Progenitor cell of endocrine pancreas (in vitro differentiated cells): ENCODE measurements around the gene UIMC1. TPM values are rescaled to one million over a fixed set of nuclear protein-coding genes. Genes with fewer than 3 reads are reported as not detected.
"Not testable (repeated sequence)": the region's sequence is repeated elsewhere in the genome, so short reads cannot be mapped to it uniquely, and the experiment has no call there.

Experiments used
- DNase-seq: peaks from one replicate; pipeline ENCODE4 v3.0.0; 2021; ENCODE audit warnings: low spot score; ENCODE audit not compliant: unreplicated experiment
- H3K27ac Mint-ChIP-seq: 2 replicates; pipeline ENCODE4 v1.8.0; 2021; ENCODE audit warnings: mild to moderate bottlenecking, moderate library complexity, mixed read lengths
- H3K27me3 Mint-ChIP-seq: 2 replicates; pipeline ENCODE4 v1.8.0; 2021; ENCODE audit warnings: mixed read lengths
- H3K36me3 Mint-ChIP-seq: 2 replicates; pipeline ENCODE4 v1.8.0; 2022; ENCODE audit warnings: mixed read lengths; ENCODE audit not compliant: insufficient read depth
- H3K4me1 Mint-ChIP-seq: 2 replicates; pipeline ENCODE4 v1.8.0; 2021; ENCODE audit warnings: low read depth, mixed read lengths
- H3K4me3 Mint-ChIP-seq: 2 replicates; pipeline ENCODE4 v1.8.0; 2021; ENCODE audit warnings: low read depth, mild to moderate bottlenecking, moderate library complexity, mixed read lengths
- H3K9me3 Mint-ChIP-seq: 2 replicates; pipeline ENCODE4 v1.8.0; 2021; ENCODE audit warnings: low read depth, mixed read lengths
- total RNA-seq: library from RNA; stranded (reverse); gene quantifications from 2 replicates; pipeline ENCODE4 v1.2.1, GENCODE V29; 2021
- TF ChIP-seq, protein P1 (sequence below): fragments of 200-600 bp; sonication (generic); IDR thresholded peaks from one replicate; pipeline ENCODE4 v1.5.0; 2021; ENCODE audit warnings: antibody characterized with exemption, mild to moderate bottlenecking; ENCODE audit not compliant: unreplicated experiment

The UIMC1 gene
- total RNA-seq, 1 donor from 2014 or later = 47.4 TPM

DNA sequence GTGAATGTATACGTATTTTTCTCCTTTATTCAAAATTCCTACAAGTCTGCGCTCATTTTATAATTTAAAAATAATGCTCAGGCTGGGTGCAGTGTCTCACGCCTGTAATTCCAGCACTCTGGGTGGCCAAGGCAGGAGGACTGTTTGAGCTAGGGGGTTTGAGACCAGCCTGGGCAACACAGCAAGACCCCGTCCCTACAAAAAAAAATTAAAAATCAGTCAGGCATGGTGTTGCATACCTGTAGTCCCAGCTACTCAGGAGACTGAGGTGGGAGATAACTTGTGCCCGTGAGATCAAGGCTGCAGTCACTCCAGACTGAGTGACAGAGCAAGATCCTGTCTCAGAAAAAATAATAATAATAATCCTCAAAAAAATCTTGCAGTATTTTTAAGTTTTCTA lies 7.8 kb downstream of the UIMC1 start:
- H3K36me3 Mint-ChIP-seq = peaks cover 27% of the 10 kb centered on the region
- no peak overlapping the region for H3K4me3 Mint-ChIP-seq
- H3K9me3 Mint-ChIP-seq = peaks cover 7% of the 10 kb centered on the region
- peaks cover 11% of the 10 kb centered on the region for H3K4me1 Mint-ChIP-seq
- no peaks in the 10 kb centered on the region for H3K27me3 Mint-ChIP-seq
- TF ChIP-seq, protein P1, sequence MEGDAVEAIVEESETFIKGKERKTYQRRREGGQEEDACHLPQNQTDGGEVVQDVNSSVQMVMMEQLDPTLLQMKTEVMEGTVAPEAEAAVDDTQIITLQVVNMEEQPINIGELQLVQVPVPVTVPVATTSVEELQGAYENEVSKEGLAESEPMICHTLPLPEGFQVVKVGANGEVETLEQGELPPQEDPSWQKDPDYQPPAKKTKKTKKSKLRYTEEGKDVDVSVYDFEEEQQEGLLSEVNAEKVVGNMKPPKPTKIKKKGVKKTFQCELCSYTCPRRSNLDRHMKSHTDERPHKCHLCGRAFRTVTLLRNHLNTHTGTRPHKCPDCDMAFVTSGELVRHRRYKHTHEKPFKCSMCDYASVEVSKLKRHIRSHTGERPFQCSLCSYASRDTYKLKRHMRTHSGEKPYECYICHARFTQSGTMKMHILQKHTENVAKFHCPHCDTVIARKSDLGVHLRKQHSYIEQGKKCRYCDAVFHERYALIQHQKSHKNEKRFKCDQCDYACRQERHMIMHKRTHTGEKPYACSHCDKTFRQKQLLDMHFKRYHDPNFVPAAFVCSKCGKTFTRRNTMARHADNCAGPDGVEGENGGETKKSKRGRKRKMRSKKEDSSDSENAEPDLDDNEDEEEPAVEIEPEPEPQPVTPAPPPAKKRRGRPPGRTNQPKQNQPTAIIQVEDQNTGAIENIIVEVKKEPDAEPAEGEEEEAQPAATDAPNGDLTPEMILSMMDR = no peak
- no peak for DNase-seq
- H3K27ac Mint-ChIP-seq = no peak overlapping the region

DNA sequence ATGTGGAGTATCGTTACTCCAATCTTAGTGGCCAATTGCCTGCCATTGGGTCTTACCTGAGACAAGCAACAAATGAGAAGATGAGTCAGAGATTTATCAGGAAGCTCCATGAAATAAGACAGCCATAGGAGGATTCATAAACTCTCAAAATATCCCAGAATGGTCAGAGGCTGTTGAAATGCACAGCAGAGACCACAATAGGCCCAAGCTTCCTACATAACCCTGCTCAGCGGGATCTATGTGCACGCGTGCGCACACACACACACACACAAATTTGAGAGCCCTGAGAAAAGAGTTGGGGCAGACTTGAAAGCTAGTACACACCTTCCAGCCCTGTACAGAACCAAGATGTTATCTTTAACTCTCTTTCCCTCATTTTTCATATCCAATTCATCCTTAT lies 9.8 kb downstream of the UIMC1 start:
- TF ChIP-seq, protein P1 = no peak
- H3K27ac Mint-ChIP-seq = peak overlapping the region; percentile 18
- peaks cover 7% of the 10 kb centered on the region for H3K9me3 Mint-ChIP-seq
- no peaks in the 10 kb centered on the region for H3K27me3 Mint-ChIP-seq
- no peak for DNase-seq
- H3K36me3 Mint-ChIP-seq = peaks cover 27% of the 10 kb centered on the region
- H3K4me1 Mint-ChIP-seq = peaks cover 11% of the 10 kb centered on the region
- H3K4me3 Mint-ChIP-seq = no peak overlapping the region

DNA sequence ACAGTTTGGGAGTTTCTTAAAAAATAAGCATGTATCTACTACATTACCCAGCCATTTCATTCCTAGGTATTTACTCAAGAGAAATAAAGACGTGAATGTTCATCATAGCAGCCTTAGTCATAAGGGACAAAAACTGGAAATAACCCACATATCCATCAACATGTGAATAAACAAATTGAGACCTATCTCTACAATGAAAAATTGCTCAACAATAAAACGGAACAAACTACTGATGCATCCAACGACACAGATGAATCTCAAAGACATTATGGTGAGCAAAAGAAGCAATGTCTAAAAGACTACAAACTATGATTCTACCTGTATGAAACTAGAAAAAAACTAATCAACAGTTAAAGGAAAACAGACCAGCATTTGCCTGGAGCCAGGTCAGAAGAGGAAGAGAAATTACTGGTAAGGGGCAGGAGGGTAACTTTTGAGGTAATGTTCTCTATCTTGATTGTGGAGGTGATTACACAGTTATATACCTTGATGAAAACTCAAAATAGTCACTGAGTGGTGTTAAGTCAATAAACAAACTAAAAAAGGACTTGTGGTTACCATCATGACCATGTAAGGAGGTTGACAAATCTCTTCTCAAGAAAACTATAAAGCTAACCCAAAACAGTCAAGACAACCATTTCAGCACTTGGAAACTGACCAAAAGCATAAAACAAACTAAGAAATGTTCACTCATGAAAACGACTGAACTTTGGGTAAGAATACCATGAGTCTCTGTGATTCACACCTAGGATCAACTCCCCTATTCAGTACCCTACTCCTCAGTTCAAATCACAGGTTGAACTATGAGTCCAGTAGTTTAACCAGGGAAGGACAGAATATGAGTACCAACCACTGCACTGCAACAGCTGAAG lies 10.4 kb downstream of the UIMC1 start:
- no peak for DNase-seq
- TF ChIP-seq, protein P1 = no peak
- peaks cover 7% of the 10 kb centered on the region for H3K9me3 Mint-ChIP-seq
- H3K27ac Mint-ChIP-seq = peak overlapping the region; percentile 18
- peaks cover 26% of the 10 kb centered on the region for H3K36me3 Mint-ChIP-seq
- H3K4me3 Mint-ChIP-seq = no peak overlapping the region
- H3K27me3 Mint-ChIP-seq = no peaks in the 10 kb centered on the region
- peaks cover 11% of the 10 kb centered on the region for H3K4me1 Mint-ChIP-seq

DNA sequence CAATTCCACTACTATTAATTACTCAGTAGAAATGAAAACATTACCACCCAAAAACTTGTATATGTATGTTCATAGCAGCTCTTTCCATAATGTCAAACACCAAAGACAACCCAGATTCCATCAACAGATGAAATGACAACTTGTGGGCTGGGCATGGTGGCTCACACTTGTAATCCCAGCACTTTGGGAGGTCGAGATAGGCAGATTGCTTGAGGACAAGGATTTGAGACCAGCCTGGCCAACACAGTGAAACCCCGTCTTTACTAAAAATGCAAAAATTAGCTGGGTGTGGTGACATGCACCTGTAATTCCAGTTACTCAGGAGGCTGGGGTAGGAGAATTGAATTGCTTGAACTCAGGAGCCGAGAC lies 11.5 kb downstream of the UIMC1 start:
- H3K27ac Mint-ChIP-seq = peak overlapping the region; percentile 95
- no peaks in the 10 kb centered on the region for H3K27me3 Mint-ChIP-seq
- DNase-seq = no peak
- peaks cover 21% of the 10 kb centered on the region for H3K36me3 Mint-ChIP-seq
- H3K4me3 Mint-ChIP-seq = no peak overlapping the region
- TF ChIP-seq, protein P1 = no peak
- H3K4me1 Mint-ChIP-seq = peaks cover 11% of the 10 kb centered on the region
- peaks cover 7% of the 10 kb centered on the region for H3K9me3 Mint-ChIP-seq

DNA sequence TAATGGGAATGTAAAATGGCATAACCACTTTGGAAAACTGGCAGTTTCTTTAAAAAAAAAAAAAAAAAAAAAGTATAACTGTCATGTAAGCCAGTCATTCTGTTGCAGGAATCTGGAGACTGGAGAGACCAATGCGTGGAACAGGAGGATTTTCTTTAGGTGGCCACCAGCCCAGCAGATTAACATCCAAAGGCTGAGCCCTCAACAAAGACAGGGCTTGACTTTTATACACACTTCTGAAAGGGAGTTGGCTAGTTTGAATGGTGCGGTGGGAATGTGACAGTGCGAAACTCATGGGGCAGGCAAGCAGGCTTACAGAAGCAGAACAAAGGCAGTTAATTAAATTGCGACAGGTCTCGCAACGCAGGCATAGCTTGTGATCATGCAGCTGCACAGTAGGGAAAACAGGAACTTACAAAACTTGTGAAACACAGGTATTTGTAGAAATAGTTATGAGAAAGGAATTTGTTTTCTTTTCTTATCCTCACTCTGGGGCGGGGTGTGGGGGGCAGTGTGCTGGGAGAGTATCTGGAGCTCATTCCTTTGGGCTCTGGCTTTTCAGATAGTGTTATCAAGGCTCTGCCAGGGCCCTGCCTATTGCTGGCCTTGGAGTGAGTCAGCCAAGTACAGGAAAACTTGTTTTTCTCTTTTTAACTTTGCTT lies 12.0 kb downstream of the UIMC1 start:
- no peak overlapping the region for H3K4me3 Mint-ChIP-seq
- TF ChIP-seq, protein P1 = no peak
- no peak for DNase-seq
- peaks cover 11% of the 10 kb centered on the region for H3K4me1 Mint-ChIP-seq
- H3K36me3 Mint-ChIP-seq = peaks cover 21% of the 10 kb centered on the region
- H3K27ac Mint-ChIP-seq = peak overlapping the region; percentile 95
- no peaks in the 10 kb centered on the region for H3K27me3 Mint-ChIP-seq
- peaks cover 7% of the 10 kb centered on the region for H3K9me3 Mint-ChIP-seq

DNA sequence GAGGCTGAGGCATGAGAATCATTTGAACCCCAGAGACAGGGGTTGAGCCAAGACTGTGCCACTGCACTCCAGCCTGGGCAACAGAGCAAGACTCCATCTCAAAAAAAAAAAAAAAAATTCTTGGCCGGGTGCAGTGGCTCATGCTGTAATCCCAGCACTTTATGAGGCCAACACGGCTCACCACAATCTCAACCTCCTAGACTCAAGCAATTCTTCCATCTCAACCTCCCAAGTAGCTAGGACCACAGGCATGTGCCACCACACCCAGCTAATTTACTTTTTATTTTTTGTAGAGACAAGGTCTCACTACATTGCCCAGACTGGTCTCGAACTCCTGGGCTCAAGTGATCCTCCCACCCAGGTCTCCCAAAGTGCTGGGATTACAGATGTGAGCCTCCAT lies 13.5 kb downstream of the UIMC1 start:
- H3K27me3 Mint-ChIP-seq, DNase-seq, H3K9me3 Mint-ChIP-seq, H3K27ac Mint-ChIP-seq, H3K4me3 Mint-ChIP-seq: not testable (repeated sequence)
- peaks cover 11% of the 10 kb centered on the region for H3K4me1 Mint-ChIP-seq
- peaks cover 19% of the 10 kb centered on the region for H3K36me3 Mint-ChIP-seq
